Right cardiac atrium (tissue), 5 donors: Measurements from ENCODE around the gene SPDEF. TPM values are rescaled to one million over a fixed set of nuclear protein-coding genes. Genes with fewer than 3 reads are reported as not detected.

Source experiments
- ATAC-seq, 2 donors: fragments of 200-7000 bp; cut with Tn5 transposase; one replicate each; pipeline versions ENCODE4 v1.8.0 to v1.9.1; 2020; ENCODE audit warnings: moderate library complexity in 2 of 2, mild to moderate bottlenecking in 1 of 2
- DNase-seq, 3 donors: peaks; one replicate each; pipeline ENCODE4 v3.0.0-alpha.2; 2020
- H3K27ac ChIP-seq: one replicate; pipeline ENCODE4 v1.5.1; 2013; ENCODE audit warnings: mild to moderate bottlenecking, low read length, control low read depth, moderate library complexity
- H3K27me3 ChIP-seq: one replicate; pipeline ENCODE4 v1.6.1; 2013; ENCODE audit not compliant: control insufficient read depth, insufficient read depth
- H3K4me1 ChIP-seq: one replicate; pipeline ENCODE4 v1.6.1; 2013; ENCODE audit warnings: low read length; ENCODE audit not compliant: control insufficient read depth, insufficient read depth
- H3K4me3 ChIP-seq: one replicate; pipeline ENCODE4 v1.5.1; 2013; ENCODE audit warnings: low read length, control low read depth
- H3K9me3 ChIP-seq: one replicate; pipeline ENCODE4 v1.6.1; 2013; ENCODE audit warnings: low read length; ENCODE audit not compliant: control insufficient read depth
- WGBS: extraction: QIAGEN DNeasy Blood & Tissue Kit; methylation state at CpG from one replicate; pipeline ENCODE4 v1.1.7; 2013; 5-methylcytosine and 5-hydroxymethylcytosine counted together
- intact Hi-C, 4 donors: fragments of 100-400 bp; cut with DNase I; formaldehyde crosslinking; loops; one replicate each; pipeline versions ENCODE4 v1.11.0 to v1.14.0; 2022 to 2023
- polyA plus RNA-seq: library from polyadenylated mRNA; stranded (reverse); fragments of 200-250 nt; gene quantifications from one replicate; pipeline ENCODE4 v1.2.3, GENCODE V29; 2013
- total RNA-seq, 4 donors: library from RNA; stranded (reverse); fragmentation: NEBNext Ultra II Directional; extraction: Animal tissue kit (Norgen Biotek cat#: 25700); gene quantifications; one replicate each; pipeline ENCODE4 v1.2.1, GENCODE V29; 2021
- donor health status: healthy with polysubstance abuse.
- donor health status: DM: no; HTN: yes; CAD: no.
- donor health status: DM: no; HTN: no; CAD: no.
- donor health status: DM: no; HTN: yes; CAD: no; lungs with severe emphysema.
- donor health status: DM: yes; HTN: yes; CAD: no.

The SPDEF gene
- total and polyA plus RNA-seq, 5 donors, result 0.11 to 0.17 (median 0.14) TPM; not detected in 2

GRCh38 chr6:34526241-34526972 lies 29.7 kb downstream of the SPDEF start:
- intact Hi-C loops, result loop anchor here in 1 of 4 donors (5.0 kb wide), 1 partner anchor 81 kb away; no protein-coding TSS in a partner anchor
- 63% methylated on average over 23 of the region's 23 CpGs for WGBS
- no peaks in the 10 kb centered on the region for H3K27me3 ChIP-seq
- ATAC-seq (peak in 1 of 2 donors; percentile 12), DNase-seq (peak in 2 of 3 donors; percentile 64 to 71)
- no peaks in the 10 kb centered on the region for H3K4me1 ChIP-seq
- no peaks in the 10 kb centered on the region for H3K9me3 ChIP-seq
- no peak overlapping the region for H3K27ac ChIP-seq
- no peak overlapping the region for H3K4me3 ChIP-seq

DNA sequence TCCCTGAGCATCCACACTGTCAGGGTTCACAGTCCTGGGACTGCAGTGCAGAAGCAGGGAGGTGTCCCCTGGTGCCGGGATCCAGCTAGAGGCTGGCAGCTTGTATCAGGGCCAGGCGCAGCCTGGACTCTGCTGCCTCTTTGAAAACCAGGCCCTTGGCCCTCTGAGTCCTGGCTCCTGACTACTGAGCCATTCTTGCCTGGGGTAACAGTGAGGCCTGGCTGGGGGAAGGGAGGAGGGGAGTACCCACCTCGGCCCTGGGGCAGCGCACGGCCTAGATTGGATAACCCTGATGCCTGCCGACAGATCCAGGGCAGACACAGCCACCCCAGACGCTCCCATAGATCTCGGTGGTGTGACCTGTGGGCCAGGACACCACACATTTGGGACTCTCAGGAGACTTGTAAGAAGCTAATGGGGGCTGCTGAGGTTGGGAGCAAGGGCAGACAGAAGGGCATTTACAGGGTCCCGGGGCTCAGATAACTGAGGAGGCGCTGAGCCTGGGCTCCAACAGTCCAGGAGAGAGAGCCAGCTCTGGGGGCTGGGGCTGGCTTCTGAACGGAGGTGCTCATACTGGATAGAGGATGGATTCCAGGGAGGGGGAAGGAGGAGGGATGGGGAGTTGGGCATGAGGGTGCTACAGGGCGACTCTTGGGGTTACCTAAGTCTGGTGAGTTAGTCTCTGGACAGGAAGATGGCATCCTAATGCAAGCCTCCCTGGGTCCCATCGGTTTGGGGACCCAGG lies 30.5 kb downstream of the SPDEF start:
- Histone ChIP-seq H3K4me3 (no peak overlapping the region), H3K27me3 (no peaks in the 10 kb centered on the region), H3K9me3 (no peaks in the 10 kb centered on the region), H3K4me1 (no peaks in the 10 kb centered on the region), H3K27ac (no peak overlapping the region)
- peak in 1 of 3 donors; percentile 30 for DNase-seq
- ATAC-seq, result no peak
- intact Hi-C loops, result loop anchor here in 1 of 4 donors (5.0 kb wide), 1 partner anchor 82 kb away; no protein-coding TSS in a partner anchor
- 88% methylated on average over 13 of the region's 13 CpGs for WGBS

DNA sequence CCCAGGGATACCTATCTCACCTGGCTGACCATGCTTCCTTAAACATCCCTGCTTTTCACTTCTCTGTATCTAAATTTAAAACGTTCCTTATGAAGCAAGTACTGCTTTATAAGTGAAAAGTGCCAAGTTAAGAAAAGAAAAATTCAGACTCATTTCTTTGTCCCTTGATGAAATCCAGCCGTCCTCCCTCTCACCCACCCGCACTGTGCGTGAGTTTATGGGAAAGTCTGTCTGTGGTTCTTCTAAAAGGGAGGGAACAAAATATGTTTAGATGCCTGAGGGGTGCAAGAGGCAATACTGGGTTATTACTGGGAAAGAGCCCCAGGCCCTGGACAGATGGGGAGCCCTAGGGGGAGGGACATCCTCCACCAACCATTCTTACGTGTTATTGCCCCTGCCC lies 31.2 kb downstream of the SPDEF start:
- Histone ChIP-seq H3K9me3 (no peaks in the 10 kb centered on the region), H3K4me1 (no peaks in the 10 kb centered on the region), H3K27me3 (no peaks in the 10 kb centered on the region), H3K27ac (no peak overlapping the region), H3K4me3 (no peak overlapping the region)
- WGBS, result 85% methylated on average over 5 of the region's 5 CpGs
- ATAC-seq, result no peak
- no peak for DNase-seq
- intact Hi-C loops, result loop anchor here in 1 of 4 donors (5.0 kb wide), 1 partner anchor 82 kb away; no protein-coding TSS in a partner anchor

- Histone ChIP-seq H3K27ac (no peak overlapping the region), H3K9me3 (no peaks in the 10 kb centered on the region), H3K27me3 (no peaks in the 10 kb centered on the region), H3K4me3 (no peak overlapping the region), H3K4me1 (no peaks in the 10 kb centered on the region)
- WGBS, result 82% methylated on average over 5 of the region's 5 CpGs
- DNase-seq (no peak), ATAC-seq (no peak)
- intact Hi-C loops, result no loop called here
Observed at GRCh38 chr6:34524499-34524898, 31.6 kb downstream of the SPDEF start.

- Histone ChIP-seq H3K27me3 (no peaks in the 10 kb centered on the region), H3K4me1 (no peaks in the 10 kb centered on the region), H3K4me3 (no peak overlapping the region), H3K9me3 (no peaks in the 10 kb centered on the region), H3K27ac (no peak overlapping the region)
- intact Hi-C loops, result no loop called here
- 84% methylated on average over 8 of the region's 8 CpGs for WGBS
- DNase-seq, result peak in 1 of 3 donors; percentile 18
- no peak for ATAC-seq
Observed at GRCh38 chr6:34523441-34524206, 32.5 kb downstream of the SPDEF start.

- ATAC-seq (no peak), DNase-seq (peak in 1 of 3 donors; percentile 3)
- WGBS, result 77% methylated on average over 10 of the region's 10 CpGs
- Histone ChIP-seq H3K4me3 (no peak overlapping the region), H3K27ac (no peak overlapping the region), H3K27me3 (no peaks in the 10 kb centered on the region), H3K9me3 (no peaks in the 10 kb centered on the region), H3K4me1 (no peaks in the 10 kb centered on the region)
- intact Hi-C loops, result no loop called here
Observed at GRCh38 chr6:34522761-34523160, 33.4 kb downstream of the SPDEF start.

- DNase-seq (peak in 2 of 3 donors; percentile 21 to 38), ATAC-seq (no peak)
- 88% methylated on average over 28 of the region's 28 CpGs for WGBS
- intact Hi-C loops, result no loop called here
- H3K27me3 ChIP-seq, result no peaks in the 10 kb centered on the region
- H3K9me3 ChIP-seq, result no peaks in the 10 kb centered on the region
- no peak overlapping the region for H3K27ac ChIP-seq
- H3K4me3 ChIP-seq, result no peak overlapping the region
- H3K4me1 ChIP-seq, result no peaks in the 10 kb centered on the region
Observed at GRCh38 chr6:34521463-34522285, 34.5 kb downstream of the SPDEF start.

- WGBS, result 81% methylated on average over 24 of the region's 24 CpGs
- Histone ChIP-seq H3K27me3 (no peaks in the 10 kb centered on the region), H3K9me3 (no peaks in the 10 kb centered on the region), H3K27ac (no peak overlapping the region), H3K4me1 (no peaks in the 10 kb centered on the region), H3K4me3 (no peak overlapping the region)
- intact Hi-C loops, result no loop called here
- DNase-seq (peak in 1 of 3 donors; percentile 49), ATAC-seq (no peak)
Observed at GRCh38 chr6:34520645-34521462, 35.3 kb downstream of the SPDEF start.

- Histone ChIP-seq H3K27me3 (no peaks in the 10 kb centered on the region), H3K9me3 (no peaks in the 10 kb centered on the region), H3K4me3 (no peak overlapping the region), H3K27ac (no peak overlapping the region), H3K4me1 (no peaks in the 10 kb centered on the region)
- 90% methylated on average over 8 of the region's 8 CpGs for WGBS
- DNase-seq, result peak in 1 of 3 donors; percentile 17
- intact Hi-C loops, result no loop called here
- no peak for ATAC-seq
Observed at GRCh38 chr6:34519971-34520644, 36.0 kb downstream of the SPDEF start.
